HG02973 (cell line): Measurements from ENCODE around the gene ASPRV1.

ENCODE experiments used
- ATAC-seq: cut with Tn5 transposase; IDR thresholded peaks from one replicate; pipeline ENCODE4 v1.9.1; 2021; ENCODE audit warnings: moderate library complexity; ENCODE audit not compliant: unreplicated experiment

Gene ASPRV1

DNA sequence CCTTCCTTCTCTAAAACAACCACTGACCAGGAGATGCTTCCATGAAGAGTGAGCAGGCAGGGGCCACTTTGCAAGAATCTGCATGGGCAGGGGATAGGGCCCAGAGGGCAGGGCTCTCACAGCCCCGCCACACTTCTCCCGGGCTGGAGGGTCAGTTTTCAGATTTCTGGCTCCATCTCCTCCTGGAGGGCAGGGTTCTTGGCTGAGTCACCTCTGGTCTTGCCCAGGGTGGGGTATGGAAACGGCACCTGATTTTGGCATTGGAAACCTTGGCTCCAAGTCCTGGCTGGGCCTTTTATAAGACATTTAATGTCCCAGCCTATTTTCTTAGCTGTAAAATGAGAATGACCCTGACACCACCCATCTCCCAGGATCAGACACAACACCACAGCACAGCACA is 27.6 kb upstream of the ASPRV1 start:
- ATAC-seq: no peak

GRCh38 chr2:69988086-69988635 is 26.7 kb upstream of the ASPRV1 start:
- ATAC-seq: no peak

DNA sequence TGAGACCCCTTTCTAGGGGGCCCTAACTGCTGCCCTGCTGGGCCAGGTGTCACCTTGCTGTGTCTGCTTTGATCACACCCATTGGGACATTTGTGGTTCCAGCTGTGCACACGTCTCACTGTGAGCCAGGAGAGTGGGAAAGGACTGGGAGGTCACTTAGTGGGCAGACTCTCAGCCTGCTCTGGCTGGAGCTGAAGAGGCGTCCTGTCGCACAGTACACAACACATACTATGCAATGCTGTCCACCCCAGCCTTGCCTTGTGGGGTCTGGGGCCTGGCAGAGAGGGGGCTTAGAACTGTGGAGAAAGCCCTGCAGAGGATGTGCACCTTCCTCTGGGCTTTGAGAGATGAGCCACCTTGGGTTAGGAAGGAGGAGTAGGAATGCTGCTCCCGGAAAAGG is 25.3 kb upstream of the ASPRV1 start:
- no peak for ATAC-seq

DNA sequence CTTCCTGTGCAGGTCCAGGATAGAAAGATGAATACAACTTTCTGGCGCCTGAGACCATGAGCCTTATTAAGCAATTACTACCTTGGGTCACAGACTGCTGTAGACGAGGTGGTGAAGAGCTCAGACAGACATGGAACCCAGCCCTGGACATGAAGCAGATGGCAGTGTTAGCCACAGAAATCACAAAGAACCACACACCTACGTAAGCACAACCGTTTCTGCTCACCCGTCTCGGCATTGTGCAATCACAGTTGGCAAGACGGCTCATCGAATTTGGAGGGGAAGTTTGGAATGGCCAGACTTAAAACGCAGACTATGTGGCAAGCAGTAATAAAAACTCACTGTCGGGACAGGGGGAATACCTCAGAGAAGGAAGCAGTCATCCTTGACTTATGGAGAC is 24.3 kb upstream of the ASPRV1 start:
- ATAC-seq: no peak

DNA sequence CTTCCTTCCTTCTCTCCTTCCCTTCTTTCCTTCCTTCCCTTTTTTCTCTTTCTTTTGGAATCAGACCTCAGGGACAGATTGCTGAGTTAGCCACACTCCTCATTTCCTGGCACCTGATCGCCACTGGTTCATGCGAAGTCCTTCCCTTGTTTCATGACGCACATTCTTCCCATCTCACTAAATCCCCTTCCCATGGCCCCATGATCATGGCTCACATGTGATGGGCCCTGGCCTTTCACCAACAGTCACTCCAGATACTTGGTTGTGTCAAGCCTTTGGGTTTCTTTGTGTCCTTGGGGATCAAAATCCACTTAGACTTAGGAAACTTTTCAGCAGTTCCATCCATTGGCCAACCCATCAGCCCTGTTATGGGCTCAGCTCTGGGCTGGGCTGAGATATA is 23.8 kb upstream of the ASPRV1 start:
- no peak for ATAC-seq

- ATAC-seq: no peak
Measured at GRCh38 chr2:69983392-69983966, 22.0 kb upstream of the ASPRV1 start.

DNA sequence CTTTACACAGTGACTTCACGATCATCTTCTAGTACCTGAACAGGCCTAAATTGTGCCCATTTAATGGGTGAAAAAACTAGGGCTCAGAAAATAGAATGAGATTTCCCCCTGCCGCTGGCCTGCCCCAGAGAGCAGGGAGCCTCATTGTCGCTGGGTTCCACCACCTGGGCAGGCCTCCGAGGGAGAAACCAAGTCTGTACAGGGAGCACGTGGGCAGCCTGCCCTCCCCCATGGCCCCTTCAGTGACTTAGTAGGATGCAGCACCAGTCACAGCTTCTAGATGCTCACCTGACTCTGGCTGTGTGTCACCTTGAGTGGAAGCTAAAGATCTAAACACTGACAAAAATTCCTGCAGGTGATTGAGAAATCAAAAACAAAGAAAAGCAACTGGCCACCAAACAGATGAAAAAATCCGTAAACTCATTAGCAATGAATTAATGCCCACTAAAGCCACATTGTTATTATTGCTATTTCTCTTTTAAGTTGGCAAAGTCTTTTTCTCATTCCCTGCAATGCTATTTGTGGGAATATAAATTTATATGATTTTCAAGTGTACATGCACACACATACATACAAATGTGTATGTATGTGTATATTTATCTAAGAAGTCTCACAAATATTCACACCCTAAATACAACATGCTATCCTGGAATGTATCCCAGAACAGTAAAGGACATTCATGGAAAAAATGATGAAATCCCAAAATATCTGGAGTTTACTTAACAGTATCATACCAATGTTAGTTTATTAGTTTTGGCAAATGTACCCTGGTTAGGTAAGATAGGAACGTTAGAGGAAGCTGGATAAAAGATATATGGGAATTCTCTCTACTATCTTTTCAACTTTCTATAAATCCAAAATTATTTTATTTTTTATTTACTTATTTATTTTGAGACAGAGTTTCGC is 18.7 kb upstream of the ASPRV1 start:
- ATAC-seq: no peak

- no peak for ATAC-seq
Measured at GRCh38 chr2:69977906-69978482, 16.6 kb upstream of the ASPRV1 start.

GRCh38 chr2:69977186-69977585 is 15.8 kb upstream of the ASPRV1 start:
- ATAC-seq: no peak

- ATAC-seq: no peak
Measured at GRCh38 chr2:69975853-69976462, 14.5 kb upstream of the ASPRV1 start.

GRCh38 chr2:69975136-69975852 is 13.9 kb upstream of the ASPRV1 start:
- no peak for ATAC-seq

- ATAC-seq: no peak
Measured at GRCh38 chr2:69973335-69973735, 11.9 kb upstream of the ASPRV1 start.

DNA sequence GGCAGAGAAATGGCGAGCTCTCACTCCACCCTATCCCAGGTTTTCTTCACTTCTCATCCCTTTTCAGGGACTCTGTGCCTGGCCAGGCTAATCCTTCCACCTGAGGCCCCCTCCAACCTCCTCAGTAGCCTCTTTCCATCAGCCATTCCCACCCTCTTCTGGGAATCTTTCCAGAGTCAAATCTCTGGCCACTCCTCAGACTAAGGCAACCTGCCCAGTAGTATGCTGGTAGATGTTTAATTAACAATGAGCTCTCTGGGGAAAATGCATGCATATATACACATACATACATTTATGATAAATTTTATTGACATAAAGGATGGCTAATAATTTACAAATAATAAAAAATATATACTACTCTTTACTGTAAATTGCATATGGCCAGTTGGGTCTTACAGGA is 11.4 kb upstream of the ASPRV1 start:
- no peak for ATAC-seq

DNA sequence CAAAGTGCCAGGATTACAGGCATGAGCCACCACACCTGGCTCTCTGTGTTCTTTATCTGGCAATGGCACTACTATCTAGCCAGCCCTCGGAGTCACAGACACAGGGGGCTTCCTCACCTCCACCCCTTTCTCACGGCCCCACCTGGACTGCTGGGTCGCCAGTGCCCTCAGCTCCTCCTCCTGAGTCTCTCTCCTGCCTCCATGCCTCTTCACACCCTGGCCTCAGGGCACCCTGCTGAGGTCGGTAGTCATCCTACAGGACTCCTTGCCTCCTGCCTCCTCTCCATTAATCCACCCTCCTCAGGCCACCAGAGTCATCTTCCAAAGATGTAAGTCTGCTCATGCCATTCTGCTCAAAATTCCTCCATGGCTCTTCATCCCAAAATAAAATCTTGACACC is 8.6 kb upstream of the ASPRV1 start:
- ATAC-seq: no peak

DNA sequence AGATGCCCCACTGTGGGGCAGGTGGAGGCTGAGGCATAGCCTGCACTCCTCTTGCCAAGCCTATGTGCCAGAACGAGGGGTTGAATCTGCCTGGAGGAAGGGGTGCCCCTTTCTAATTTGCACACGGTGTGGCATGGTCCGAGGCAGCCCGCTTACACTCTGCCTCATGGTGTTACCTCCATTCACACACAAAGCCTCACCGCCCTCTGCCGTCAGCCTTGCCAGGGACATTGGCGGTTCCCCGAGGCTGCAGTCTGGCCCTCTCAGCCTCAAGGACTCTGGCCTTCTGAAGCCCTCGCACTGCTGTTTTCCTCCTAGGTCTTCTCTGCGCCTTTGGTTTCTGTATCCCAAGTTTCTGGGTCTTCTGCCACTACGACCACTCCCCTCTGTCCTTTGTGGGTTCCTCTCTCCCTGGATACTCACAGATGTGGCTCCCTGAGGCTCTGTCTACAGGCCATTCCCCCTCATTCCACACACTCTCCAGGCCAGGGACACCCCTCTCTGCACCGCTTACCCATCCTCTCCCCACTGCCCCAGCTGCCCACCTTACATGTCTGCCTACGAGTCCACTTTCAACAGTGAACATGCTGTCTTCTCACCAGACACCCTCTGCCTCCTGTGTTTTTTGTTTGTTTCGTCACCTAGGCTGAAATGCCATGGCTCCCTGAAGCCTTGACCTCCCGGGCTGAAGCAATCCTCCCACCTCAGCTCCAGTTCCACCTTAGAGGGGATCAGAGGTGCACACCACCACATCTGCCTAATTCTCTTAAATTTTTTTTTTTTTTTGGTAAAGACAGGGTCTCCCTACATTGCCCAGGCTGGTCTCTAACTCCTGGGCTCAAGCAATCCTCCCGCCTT is 7.9 kb upstream of the ASPRV1 start:
- ATAC-seq: no peak

GRCh38 chr2:69968609-69969008 is 7.2 kb upstream of the ASPRV1 start:
- no peak for ATAC-seq

DNA sequence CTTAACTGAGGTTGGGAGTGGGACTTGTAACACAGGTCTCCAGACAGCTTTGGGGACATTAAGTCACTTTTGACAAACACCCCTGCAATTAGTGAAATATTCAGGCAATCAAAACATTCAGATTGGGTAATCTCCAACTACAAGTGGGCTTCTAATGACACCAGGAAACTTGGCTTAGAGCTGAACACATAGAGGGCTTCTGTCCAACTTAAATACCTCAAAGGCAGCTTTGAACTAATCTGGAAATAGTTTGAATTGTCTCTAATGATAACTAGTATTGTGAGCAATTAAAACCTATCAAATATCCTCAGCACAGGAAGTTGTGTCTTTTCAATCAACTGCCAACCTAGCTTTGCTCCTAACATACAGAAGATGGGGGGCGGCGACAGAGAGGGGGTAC is 5.1 kb upstream of the ASPRV1 start:
- ATAC-seq: no peak

GRCh38 chr2:69965756-69966445 is 4.5 kb upstream of the ASPRV1 start:
- no peak for ATAC-seq

DNA sequence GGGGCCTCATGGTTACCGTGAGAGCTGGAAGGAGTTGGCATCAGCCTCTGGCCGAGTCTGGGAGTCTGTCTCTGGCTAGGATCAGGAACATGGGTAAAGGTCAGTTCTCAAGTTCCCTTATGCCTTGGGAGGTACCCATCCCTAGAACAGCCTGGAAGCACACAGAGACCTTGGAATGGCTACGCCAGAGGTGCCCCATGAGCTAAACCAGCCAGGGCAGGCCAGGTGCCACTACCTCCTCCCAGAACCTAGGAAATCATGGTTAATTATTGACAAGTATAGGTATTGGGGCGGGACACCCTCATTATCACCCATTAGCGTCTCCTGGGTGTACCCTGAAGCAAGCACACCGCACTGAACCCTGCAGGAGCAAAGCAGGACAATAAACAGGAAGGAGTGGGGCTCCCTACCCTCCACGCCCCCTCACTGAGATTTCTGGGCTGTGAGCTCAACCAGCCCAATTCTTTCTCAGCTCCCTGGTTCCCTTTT is 3.0 kb upstream of the ASPRV1 start:
- ATAC-seq: no peak
